H1 (cell line): ENCODE results near the gene GJD3. TPM values are rescaled to one million over a fixed set of nuclear protein-coding genes. Genes with fewer than 3 reads are reported as not detected.
"Not testable (repeated sequence)": the region's sequence is repeated elsewhere in the genome, so short reads cannot be mapped to it uniquely, and the experiment has no call there.

ENCODE experiments used
- CTCF ChIA-PET: fragments of 300-600 bp; sonication (Branson Sonifier 250); formaldehyde crosslinking; loops from one replicate; lab custom pipeline; 2021; ENCODE audit not compliant: partially characterized antibody; lab: Charles Lee
- POLR2A ChIA-PET: fragments of 300-600 bp; sonication (Branson Sonifier 250); formaldehyde crosslinking; loops from one replicate; lab custom pipeline; 2021; ENCODE audit warnings: inconsistent platforms; ENCODE audit not compliant: partially characterized antibody; lab: Charles Lee
- DNase-seq, 2 experiments: peaks; one replicate each; pipeline versions ENCODE4 v3.0.0 to v3.0.0-alpha.2; 2010 to 2022; ENCODE audit warnings: low spot score in 2 of 2, low read depth in 1 of 2, mixed read lengths in 1 of 2
- FAIRE-seq: peaks from 2 replicates; lab custom pipeline; 2011; peaks lifted over from hg19 to GRCh38; lab: Jason Lieb, UNC
- H2AFZ ChIP-seq: 2 replicates; pipeline ENCODE4 v1.8.1; 2012; ENCODE audit warnings: low read length, inconsistent platforms
- H2AK5ac ChIP-seq: 2 replicates; pipeline ENCODE4 v1.6.1; 2013; ENCODE audit warnings: low read depth, low read length
- H2BK120ac ChIP-seq: replicated peaks from 2 replicates; pipeline ENCODE3; 2013; ENCODE audit warnings: low read depth, low read length, inconsistent platforms
- H2BK12ac ChIP-seq: 2 replicates; pipeline ENCODE4 v1.6.1; 2013; ENCODE audit warnings: low read depth, low read length
- H2BK15ac ChIP-seq: 2 replicates; pipeline ENCODE4 v1.6.1; 2013; ENCODE audit warnings: low read length
- H2BK20ac ChIP-seq: 2 replicates; pipeline ENCODE4 v1.6.1; 2013; ENCODE audit warnings: low read length
- H2BK5ac ChIP-seq: 2 replicates; pipeline ENCODE4 v1.6.1; 2013; ENCODE audit warnings: low read depth, low read length
- H3K14ac ChIP-seq: 2 replicates; pipeline ENCODE4 v1.6.1; 2013; ENCODE audit warnings: inconsistent platforms; ENCODE audit not compliant: insufficient read length
- H3K18ac ChIP-seq: 2 replicates; pipeline ENCODE4 v1.6.1; 2013; ENCODE audit warnings: low read length; ENCODE audit errors: extremely low read depth
- H3K23ac ChIP-seq: 2 replicates; pipeline ENCODE4 v1.6.1; 2013; ENCODE audit warnings: inconsistent platforms; ENCODE audit not compliant: insufficient read length
- H3K23me2 ChIP-seq: 2 replicates; pipeline ENCODE4 v1.6.1; 2013; ENCODE audit warnings: low read depth, low read length
- H3K27ac ChIP-seq: 2 replicates; pipeline ENCODE4 v1.6.1; 2011; ENCODE audit warnings: low read depth, low read length, inconsistent platforms
- H3K27me3 ChIP-seq, 4 experiments: replicated peaks in 1 of 4; 1 replicate in 1 of 4; 2 replicates in 3 of 4; pipeline versions ENCODE4 v1.6.1 to v1.8.1; 2011 to 2013; ENCODE audit warnings: low read length in 3 of 4, mild to moderate bottlenecking in 3 of 4, inconsistent platforms in 2 of 4, mixed read lengths in 2 of 4, moderate library complexity in 1 of 4; ENCODE audit not compliant: control insufficient read depth in 3 of 4, insufficient read depth in 3 of 4; ENCODE audit errors: extremely low read depth in 1 of 4
- H3K36me3 ChIP-seq, 4 experiments: 2 replicates each; pipeline versions ENCODE4 v1.6.1 to v1.8.1; 2011 to 2013; ENCODE audit warnings: mild to moderate bottlenecking in 4 of 4, low read length in 3 of 4, moderate library complexity in 2 of 4, control low read depth in 1 of 4, inconsistent platforms in 1 of 4; ENCODE audit not compliant: insufficient read depth in 4 of 4, control insufficient read depth in 2 of 4
- H3K4ac ChIP-seq: replicated peaks from 2 replicates; pipeline ENCODE3; 2013; ENCODE audit warnings: low read length, low read depth, mixed read lengths, inconsistent platforms; ENCODE audit not compliant: insufficient read length
- H3K4me1 ChIP-seq, 4 experiments: replicated peaks in 1 of 4; 1 replicate in 1 of 4; 2 replicates in 3 of 4; pipeline versions ENCODE4 v1.6.1 to v1.8.1; 2011 to 2013; ENCODE audit warnings: low read length in 3 of 4, inconsistent platforms in 2 of 4, mixed read lengths in 1 of 4; ENCODE audit not compliant: insufficient read depth in 4 of 4, control insufficient read depth in 3 of 4
- H3K4me2 ChIP-seq, 2 experiments: 2 replicates each; pipeline versions ENCODE4 v1.6.1 to v1.8.1; 2011 to 2013; ENCODE audit warnings: low read depth in 2 of 2, low read length in 2 of 2, control low read depth in 1 of 2, inconsistent platforms in 1 of 2, mild to moderate bottlenecking in 1 of 2; ENCODE audit not compliant: insufficient read depth in 1 of 2
- H3K4me3 ChIP-seq, 4 experiments: fragments of 200-600, 300-600 bp in 1 of 4; sonication (generic), shearing (Covaris generic), sonication (Bioruptor Twin) in 1 of 4; 2 replicates each; pipeline versions ENCODE4 v1.5.1 to v1.8.1; 2011 to 2016; ENCODE audit warnings: low read length in 4 of 4, low read depth in 3 of 4, control low read depth in 2 of 4, inconsistent platforms in 2 of 4, mild to moderate bottlenecking in 2 of 4, mixed read lengths in 1 of 4, moderate library complexity in 1 of 4; ENCODE audit not compliant: insufficient read depth in 2 of 4; ENCODE audit errors: extremely low read depth in 1 of 4
- H3K56ac ChIP-seq: replicated peaks from 2 replicates; pipeline ENCODE3; 2013; ENCODE audit warnings: low read depth, mild to moderate bottlenecking, mixed read lengths, low read length, inconsistent platforms; ENCODE audit not compliant: insufficient read length
- H3K79me1 ChIP-seq: 2 replicates; pipeline ENCODE4 v1.6.1; 2013; ENCODE audit warnings: low read depth, low read length, control low read depth
- H3K79me2 ChIP-seq, 2 experiments: 2 replicates each; pipeline versions ENCODE4 v1.6.1 to v1.8.1; 2012 to 2013; ENCODE audit warnings: low read length in 2 of 2, mild to moderate bottlenecking in 2 of 2, inconsistent platforms in 1 of 2; ENCODE audit not compliant: insufficient read depth in 2 of 2, control insufficient read depth in 1 of 2
- H3K9ac ChIP-seq, 4 experiments: replicated peaks in 1 of 4; 1 replicate in 1 of 4; 2 replicates in 3 of 4; pipeline versions ENCODE4 v1.6.1 to v1.8.1; 2011 to 2013; ENCODE audit warnings: low read depth in 3 of 4, low read length in 3 of 4, control low read depth in 2 of 4, mild to moderate bottlenecking in 2 of 4, moderate library complexity in 2 of 4, inconsistent platforms in 1 of 4; ENCODE audit errors: extremely low read depth in 1 of 4
- H3K9me3 ChIP-seq, 2 experiments: 2 replicates each; pipeline versions ENCODE4 v1.6.1 to v1.8.1; 2012 to 2013; ENCODE audit warnings: mild to moderate bottlenecking in 2 of 2, moderate library complexity in 2 of 2, control low read depth in 1 of 2, inconsistent platforms in 1 of 2, low read depth in 1 of 2, low read length in 1 of 2, mixed read lengths in 1 of 2; ENCODE audit not compliant: insufficient read depth in 2 of 2
- H4K20me1 ChIP-seq, 2 experiments: replicated peaks in 1 of 2; 2 replicates each; pipeline versions ENCODE3 to v1.8.1; 2011 to 2013; ENCODE audit warnings: inconsistent platforms in 2 of 2, low read length in 2 of 2, mild to moderate bottlenecking in 1 of 2; ENCODE audit not compliant: insufficient read depth in 2 of 2, control insufficient read depth in 1 of 2
- H4K5ac ChIP-seq: 2 replicates; pipeline ENCODE4 v1.6.1; 2013; ENCODE audit warnings: low read length, low read depth, mixed read lengths, inconsistent platforms; ENCODE audit not compliant: insufficient read length
- H4K8ac ChIP-seq: 2 replicates; pipeline ENCODE4 v1.8.0; 2013; ENCODE audit warnings: mild to moderate bottlenecking, moderate library complexity, low read length, inconsistent platforms; ENCODE audit not compliant: insufficient read depth; ENCODE audit errors: extremely low read depth
- H4K91ac ChIP-seq: replicated peaks from 2 replicates; pipeline ENCODE3; 2013; ENCODE audit warnings: low read length, mixed read lengths, inconsistent platforms; ENCODE audit not compliant: insufficient read length
- KDM1A ChIP-seq: fragments of 200-600, 300-600 bp; sonication (generic); IDR thresholded peaks from 2 replicates; pipeline ENCODE4 v1.7.1; 2016; ENCODE audit warnings: mild to moderate bottlenecking, low read length, borderline replicate concordance
- WGBS, 2 experiments: shearing (Covaris generic) in 1 of 2; methylation state at CpG; one replicate each; pipeline versions ENCODE4 v1.1.6 to v1.1.7; 2013 to 2015; ENCODE audit warnings: low lambda C conversion rate in 2 of 2, mixed read lengths in 2 of 2, inconsistent platforms in 1 of 2, low coverage in 1 of 2, missing lambda C conversion rate in 1 of 2; ENCODE audit not compliant: insufficient replicate concordance in 2 of 2, insufficient coverage in 1 of 2, insufficient read length in 1 of 2; ENCODE audit errors: extremely low coverage in 1 of 2, missing lambda C conversion rate in 1 of 2; 5-methylcytosine and 5-hydroxymethylcytosine counted together
- polyA plus RNA-seq, 7 experiments: library from polyadenylated mRNA; depleted of rRNA in 3 of 7; stranded (reverse) in 5 of 7; unstranded in 2 of 7; fragments of >200 nt in 5 of 7; fragments of 200-250 nt in 2 of 7; gene quantifications; 1 replicate in 5 of 7; 2 replicates in 1 of 7; 4 replicates in 1 of 7; pipeline versions ENCODE4 v1.2.1 to v1.2.3, GENCODE V29; 2011 to 2013; ENCODE audit warnings: missing spikeins in 2 of 7, mixed read lengths in 2 of 7
- total RNA-seq: library from RNA; stranded (reverse); fragmentation: NEBNext Ultra II Directional; extraction: Animal tissue kit (Norgen Biotek cat#: 25700); gene quantifications from 2 replicates; pipeline ENCODE4 v1.2.1, GENCODE V29; 2021

Gene GJD3
- total and polyA plus RNA-seq, 2 of the 8 experiments (the other 6 are each of a cell fraction or from before 2014, with no cell fraction given) = 0.53 to 1.9 TPM

DNA sequence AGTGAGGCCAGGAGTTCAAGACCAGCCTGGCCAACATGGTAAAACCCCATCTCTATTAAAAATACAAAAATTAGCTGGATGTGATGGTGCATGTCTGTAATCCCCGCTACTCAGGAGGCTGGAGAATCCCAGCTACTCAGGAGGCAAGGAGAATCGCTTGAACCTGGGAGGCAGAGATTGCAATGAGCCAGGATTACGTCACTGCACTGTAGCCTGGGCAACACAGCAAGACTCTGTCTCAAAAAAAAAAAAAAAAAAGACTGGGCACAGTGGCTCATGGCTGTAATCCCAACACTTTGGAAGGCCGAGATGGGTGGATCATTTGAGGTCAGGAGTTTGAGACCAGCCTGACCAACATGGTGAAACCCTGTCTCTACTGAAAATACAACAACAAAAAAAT, 45.0 kb upstream of the GJD3 start:
- not testable (repeated sequence) for H3K23ac ChIP-seq, H3K14ac ChIP-seq, H3K9me3 ChIP-seq, H3K9ac ChIP-seq, H3K23me2 ChIP-seq, H3K18ac ChIP-seq, H4K20me1 ChIP-seq, H2AK5ac ChIP-seq, H2BK20ac ChIP-seq, FAIRE-seq, H4K5ac ChIP-seq, H2BK5ac ChIP-seq, H3K79me2 ChIP-seq, H3K27me3 ChIP-seq
- peak; percentile 14; the same call in 1 of the 2 replicates for TF ChIP-seq KDM1A
- TF ChIP-seq, all 59 proteins: peak for 1; not testable (repeated sequence) for 58
- not testable (repeated sequence) for H2BK12ac ChIP-seq, H3K79me1 ChIP-seq, H4K8ac ChIP-seq, H2BK120ac ChIP-seq, H3K4me3 ChIP-seq, H3K27ac ChIP-seq, H2AFZ ChIP-seq, H3K4ac ChIP-seq, H3K56ac ChIP-seq, DNase-seq, H4K91ac ChIP-seq
- Histone ChIP-seq H3K36me3 (peaks cover 25 to 93% (median 69%) of the 10 kb centered on the region in 4 experiments), H3K4me1 (peaks cover 0 to 12% (median 1%) of the 10 kb centered on the region in 4 experiments; a peak in 3 of 7 replicates), H3K4me2 (0 out of 4 replicates have a peak overlapping the region, but pooled peaks of 1 of the 2 experiments have one; percentile 13), H2BK15ac (0 out of 2 replicates have a peak overlapping the region, but pooled peaks have one; percentile 97)
- ChIA-PET CTCF (interaction anchor here (0.6 to 2.9 kb wide), 12 partner anchors 10 to 124 kb away, joined by 3 to 17 read pairs (median 4); partner anchors contain the start of gene GJD3), POLR2A (interaction anchor here (0.8 to 5.1 kb wide), 12 partner anchors 8 to 124 kb away, joined by 3 to 32 read pairs (median 6); no protein-coding TSS in a partner anchor)
- 94% methylated on average over 3 of the region's 4 CpGs; no CpG with 5 or more reads in 1 of the 2 experiments for WGBS, 2 experiments
